ENCODE measurements around the gene NPC1L1. TPM values are rescaled to one million over a fixed set of nuclear protein-coding genes. Genes with fewer than 3 reads are reported as not detected.
A peak's percentile ranks its signal among the peaks of the same experiment; 100 is the strongest.

Gene NPC1L1
- total RNA-seq, 1 donor from 2014 or later = 1.5 TPM

- no peaks in the 10 kb centered on the region for H3K27me3 ChIP-seq (ENCODE audit: control insufficient read depth, insufficient read depth, low read length)
- no peaks in the 10 kb centered on the region for H3K36me3 ChIP-seq (ENCODE audit: control insufficient read depth, insufficient read depth, low read length)
- DNase-seq (ENCODE audit: low read depth) = no peak
- TF ChIP-seq, protein P1, sequence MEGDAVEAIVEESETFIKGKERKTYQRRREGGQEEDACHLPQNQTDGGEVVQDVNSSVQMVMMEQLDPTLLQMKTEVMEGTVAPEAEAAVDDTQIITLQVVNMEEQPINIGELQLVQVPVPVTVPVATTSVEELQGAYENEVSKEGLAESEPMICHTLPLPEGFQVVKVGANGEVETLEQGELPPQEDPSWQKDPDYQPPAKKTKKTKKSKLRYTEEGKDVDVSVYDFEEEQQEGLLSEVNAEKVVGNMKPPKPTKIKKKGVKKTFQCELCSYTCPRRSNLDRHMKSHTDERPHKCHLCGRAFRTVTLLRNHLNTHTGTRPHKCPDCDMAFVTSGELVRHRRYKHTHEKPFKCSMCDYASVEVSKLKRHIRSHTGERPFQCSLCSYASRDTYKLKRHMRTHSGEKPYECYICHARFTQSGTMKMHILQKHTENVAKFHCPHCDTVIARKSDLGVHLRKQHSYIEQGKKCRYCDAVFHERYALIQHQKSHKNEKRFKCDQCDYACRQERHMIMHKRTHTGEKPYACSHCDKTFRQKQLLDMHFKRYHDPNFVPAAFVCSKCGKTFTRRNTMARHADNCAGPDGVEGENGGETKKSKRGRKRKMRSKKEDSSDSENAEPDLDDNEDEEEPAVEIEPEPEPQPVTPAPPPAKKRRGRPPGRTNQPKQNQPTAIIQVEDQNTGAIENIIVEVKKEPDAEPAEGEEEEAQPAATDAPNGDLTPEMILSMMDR (IDR thresholded peaks at IDR 0.05; ENCODE audit: insufficient read depth, low read length, poor library complexity, severe bottlenecking) = no peak
- no peak overlapping the region for H3K4me3 ChIP-seq (ENCODE audit: low read depth, low read length)
Observed at GRCh38 chr7:44496385-44496784, 44.7 kb downstream of the NPC1L1 start.

DNA sequence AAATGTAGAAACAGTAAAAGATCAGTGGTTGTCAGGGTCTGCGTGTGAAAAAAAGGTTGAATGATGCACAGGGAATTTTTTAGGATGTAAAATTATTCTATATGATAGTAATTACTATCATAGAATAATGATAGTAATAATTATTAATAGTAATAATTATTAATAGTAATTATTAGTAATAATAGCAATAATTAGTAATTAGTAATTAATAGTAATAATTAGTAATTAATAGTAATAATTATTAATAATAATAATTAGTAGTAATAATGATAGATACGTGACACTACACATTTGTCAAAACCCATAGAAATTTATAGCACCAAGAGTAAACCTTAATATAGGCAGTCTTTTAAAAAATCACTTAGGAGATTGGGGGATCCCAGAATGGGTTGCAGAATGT is 46.2 kb downstream of the NPC1L1 start:
- Histone ChIP-seq H3K27me3 (ENCODE audit: control insufficient read depth, insufficient read depth, low read length) (no peaks in the 10 kb centered on the region), H3K36me3 (ENCODE audit: control insufficient read depth, insufficient read depth, low read length) (no peaks in the 10 kb centered on the region), H3K4me3 (ENCODE audit: low read depth, low read length) (no peak overlapping the region)
- TF ChIP-seq, protein P1 (IDR thresholded peaks at IDR 0.05; ENCODE audit: insufficient read depth, low read length, poor library complexity, severe bottlenecking) = no peak
- no peak for DNase-seq (ENCODE audit: low read depth)

DNA sequence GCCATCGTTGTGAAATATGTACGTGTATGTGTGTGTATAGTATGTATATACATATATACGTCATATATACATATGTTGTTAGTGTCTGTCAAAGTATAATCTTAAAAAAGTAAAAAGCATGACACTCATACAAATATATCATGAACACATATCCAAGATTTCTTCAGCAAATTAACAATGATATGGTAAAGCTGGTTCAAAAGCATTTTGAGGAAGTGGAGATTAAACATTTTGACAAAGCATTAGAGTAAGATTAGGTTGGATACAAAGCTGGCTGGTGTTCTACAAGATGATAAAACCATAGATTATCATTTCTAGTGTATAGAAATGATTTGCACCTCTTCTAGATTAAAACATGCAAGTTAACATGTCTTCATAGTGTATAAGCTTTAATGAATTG is 49.9 kb downstream of the NPC1L1 start:
- Histone ChIP-seq H3K4me3 (ENCODE audit: low read depth, low read length) (peak overlapping the region; percentile 77), H3K27me3 (ENCODE audit: control insufficient read depth, insufficient read depth, low read length) (no peaks in the 10 kb centered on the region), H3K36me3 (ENCODE audit: control insufficient read depth, insufficient read depth, low read length) (no peaks in the 10 kb centered on the region)
- DNase-seq (ENCODE audit: low read depth) = no peak
- TF ChIP-seq, protein P1 (IDR thresholded peaks at IDR 0.05; ENCODE audit: insufficient read depth, low read length, poor library complexity, severe bottlenecking) = no peak

DNA sequence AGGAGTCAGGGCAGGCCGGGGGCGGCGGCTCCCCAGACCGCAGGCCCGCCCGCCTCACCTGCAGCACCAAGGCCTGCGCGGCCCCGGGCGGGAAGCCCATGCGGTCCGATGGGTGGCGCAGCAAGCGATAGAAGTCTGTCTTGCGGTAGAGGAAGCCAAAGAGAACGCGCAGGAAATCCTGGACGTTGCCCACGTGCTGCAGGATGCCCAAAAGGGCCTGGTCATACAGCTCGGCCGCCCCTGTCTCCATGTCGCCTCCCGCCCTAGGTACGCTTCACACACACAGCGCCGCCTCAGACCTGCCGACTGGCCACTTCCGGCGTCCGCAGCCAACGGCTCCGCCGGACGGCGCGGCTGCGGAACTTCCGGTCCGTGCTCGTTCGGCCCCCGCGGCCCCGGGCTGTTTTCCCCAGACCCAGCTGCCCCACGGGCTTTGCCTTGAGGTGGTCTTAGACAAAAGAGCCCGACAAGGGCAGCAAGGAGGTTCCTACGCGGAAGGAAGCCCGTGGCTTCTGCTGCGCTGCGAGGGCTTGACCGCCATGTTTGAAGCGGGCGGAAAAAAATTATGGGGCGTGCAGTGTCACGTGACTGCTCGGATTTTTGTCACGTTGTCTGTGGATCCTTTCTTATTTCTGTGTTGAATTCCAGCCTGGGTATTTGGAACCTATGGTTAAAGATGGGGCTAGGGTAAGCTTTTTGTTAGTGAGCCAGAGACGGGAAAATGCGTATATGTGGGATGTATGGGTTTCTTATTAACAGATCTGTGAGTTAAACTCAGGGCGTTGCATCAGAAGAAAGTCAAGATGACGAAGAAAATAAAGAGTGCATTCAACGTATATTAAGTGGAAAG is 50.6 kb downstream of the NPC1L1 start, which contains the start of gene NUDCD3:
TSS of gene NUDCD3 (minus strand) at position 308 of the 850 bp plus-strand sequence. CDS start at position 250, 58 bp downstream.
- Histone ChIP-seq H3K36me3 (ENCODE audit: control insufficient read depth, insufficient read depth, low read length) (no peaks in the 10 kb centered on the region), H3K27me3 (ENCODE audit: control insufficient read depth, insufficient read depth, low read length) (no peaks in the 10 kb centered on the region), H3K4me3 (ENCODE audit: low read depth, low read length) (peak within 1 kb of the TSS; percentile 77)
- TF ChIP-seq, protein P1 (IDR thresholded peaks at IDR 0.05; ENCODE audit: insufficient read depth, low read length, poor library complexity, severe bottlenecking) = peak; percentile 4
- no peak for DNase-seq (ENCODE audit: low read depth)

DNA sequence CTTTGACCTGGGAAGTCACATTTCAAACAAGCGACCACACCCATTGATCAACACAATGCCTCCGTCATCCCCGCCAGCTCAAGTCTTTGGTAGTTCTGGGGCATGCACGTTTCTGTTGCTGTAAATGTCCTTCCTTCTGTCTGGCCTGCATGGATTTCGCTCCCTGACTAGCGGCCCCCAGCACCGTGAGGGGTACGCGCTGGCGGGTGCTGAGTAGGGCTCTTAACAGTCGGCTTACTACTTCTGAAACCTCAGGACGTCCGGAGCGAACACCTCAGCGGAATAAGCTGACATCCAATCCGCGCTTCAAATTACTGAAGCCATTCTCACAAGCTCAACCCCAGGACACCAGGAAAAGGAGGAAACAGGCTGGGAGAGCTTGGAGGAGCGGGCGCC is 51.2 kb downstream of the NPC1L1 start:
- Histone ChIP-seq H3K36me3 (ENCODE audit: control insufficient read depth, insufficient read depth, low read length) (no peaks in the 10 kb centered on the region), H3K27me3 (ENCODE audit: control insufficient read depth, insufficient read depth, low read length) (no peaks in the 10 kb centered on the region), H3K4me3 (ENCODE audit: low read depth, low read length) (peak overlapping the region; percentile 77)
- no peak for DNase-seq (ENCODE audit: low read depth)
- TF ChIP-seq, protein P1 (IDR thresholded peaks at IDR 0.05; ENCODE audit: insufficient read depth, low read length, poor library complexity, severe bottlenecking) = no peak
